WTC11 (cell line): ENCODE results near the gene ATG4C. TPM values are rescaled to one million over a fixed set of nuclear protein-coding genes. Genes with fewer than 3 reads are reported as not detected.
A peak's percentile ranks its signal among the peaks of the same experiment; 100 is the strongest.

Experiments used
- ATAC-seq: fragments of 200-7000 bp; cut with Tn5 transposase; 2 replicates; pipeline ENCODE4 v1.10.0; 2021; ENCODE audit warnings: mild to moderate bottlenecking, moderate library complexity
- CTCF ChIA-PET: fragments of 300-600 bp; sonication (Branson Sonifier 250); formaldehyde crosslinking; loops from one replicate; lab custom pipeline; 2021; ENCODE audit warnings: antibody characterized with exemption; lab: Charles Lee
- POLR2A ChIA-PET: fragments of 350-600 bp; sonication (Branson Sonifier 250); formaldehyde crosslinking; loops from one replicate; lab custom pipeline; 2021; ENCODE audit warnings: antibody characterized with exemption; lab: Charles Lee
- DNase-seq: peaks from one replicate; pipeline ENCODE4 v3.0.0; 2021; ENCODE audit warnings: low spot score
- H3K27ac Mint-ChIP-seq: 2 replicates; pipeline ENCODE4 v1.8.0; 2021; ENCODE audit warnings: mixed read lengths
- H3K27me3 Mint-ChIP-seq: 2 replicates; pipeline ENCODE4 v1.8.0; 2021; ENCODE audit warnings: low read depth, mild to moderate bottlenecking, moderate library complexity, mixed read lengths
- H3K36me3 Mint-ChIP-seq: 2 replicates; pipeline ENCODE4 v1.8.0; 2021; ENCODE audit warnings: mixed read lengths
- H3K4me1 Mint-ChIP-seq: 2 replicates; pipeline ENCODE4 v1.8.0; 2022; ENCODE audit warnings: mixed read lengths
- H3K4me3 Mint-ChIP-seq: 2 replicates; pipeline ENCODE4 v1.8.0; 2021; ENCODE audit warnings: mild to moderate bottlenecking, moderate library complexity, mixed read lengths
- H3K9me3 Mint-ChIP-seq: 2 replicates; pipeline ENCODE4 v1.8.0; 2021; ENCODE audit warnings: mixed read lengths
- AFF4 ChIP-seq: sonication (generic); formaldehyde crosslinking; IDR thresholded peaks from 2 replicates; pipeline ENCODE4 v1.8.1; 2023; ENCODE audit warnings: mild to moderate bottlenecking, missing genetic modification reagents, borderline replicate concordance
- E2F1 ChIP-seq: sonication (generic); formaldehyde crosslinking; IDR thresholded peaks from 2 replicates; pipeline ENCODE4 v1.8.0; 2022; ENCODE audit warnings: mild to moderate bottlenecking, missing genetic modification reagents
- EMX1 ChIP-seq: fragments of 250-450 bp; sonication (Bioruptor Pico); IDR thresholded peaks from 2 replicates; pipeline ENCODE4 v1.8.0; 2021; ENCODE audit warnings: mild to moderate bottlenecking
- ESRRA ChIP-seq: sonication (generic); formaldehyde crosslinking; IDR thresholded peaks from 2 replicates; pipeline ENCODE4 v1.8.1; 2022; ENCODE audit warnings: mild to moderate bottlenecking, missing genetic modification reagents, borderline replicate concordance
- ETV6 ChIP-seq: sonication (generic); formaldehyde crosslinking; IDR thresholded peaks from 2 replicates; pipeline ENCODE4 v1.8.1; 2022; ENCODE audit warnings: mild to moderate bottlenecking, missing genetic modification reagents
- FOXK1 ChIP-seq: sonication (generic); formaldehyde crosslinking; IDR thresholded peaks from 2 replicates; pipeline ENCODE4 v1.8.0; 2022; ENCODE audit warnings: mild to moderate bottlenecking, moderate library complexity, missing genetic modification reagents
- FOXP1 ChIP-seq: sonication (generic); formaldehyde crosslinking; IDR thresholded peaks from 2 replicates; pipeline ENCODE4 v1.8.0; 2022; ENCODE audit warnings: missing genetic modification reagents, mild to moderate bottlenecking, moderate library complexity, borderline replicate concordance
- GRHL2 ChIP-seq: fragments of 250-450 bp; sonication (Bioruptor Pico); IDR thresholded peaks from 2 replicates; pipeline ENCODE4 v1.8.0; 2022; ENCODE audit warnings: mild to moderate bottlenecking, moderate library complexity; ENCODE audit not compliant: insufficient replicate concordance, severe bottlenecking
- HMGXB4 ChIP-seq: sonication (generic); formaldehyde crosslinking; IDR thresholded peaks from 2 replicates; pipeline ENCODE4 v1.8.1; 2023; ENCODE audit warnings: mild to moderate bottlenecking, moderate library complexity, missing genetic modification reagents
- IRF1 ChIP-seq: sonication (generic); formaldehyde crosslinking; IDR thresholded peaks from 2 replicates; pipeline ENCODE4 v1.8.0; 2023; ENCODE audit warnings: missing genetic modification reagents
- JAZF1 ChIP-seq: fragments of 250-450 bp; sonication (Bioruptor Pico); IDR thresholded peaks from 2 replicates; pipeline ENCODE4 v1.9.0; 2021; ENCODE audit warnings: moderate library complexity, mild to moderate bottlenecking, inconsistent platforms
- MAX ChIP-seq: sonication (generic); formaldehyde crosslinking; IDR thresholded peaks from 2 replicates; pipeline ENCODE4 v1.8.0; 2022; ENCODE audit warnings: mild to moderate bottlenecking, missing genetic modification reagents
- MXD4 ChIP-seq: fragments of 250-450 bp; sonication (Bioruptor Pico); IDR thresholded peaks from 2 replicates; pipeline ENCODE4 v1.8.0; 2021; ENCODE audit warnings: mild to moderate bottlenecking, moderate library complexity, borderline replicate concordance
- NFE2L1 ChIP-seq: sonication (generic); formaldehyde crosslinking; IDR thresholded peaks from 2 replicates; pipeline ENCODE4 v1.8.1; 2023; ENCODE audit warnings: missing genetic modification reagents
- NR1H2 ChIP-seq: sonication (generic); formaldehyde crosslinking; IDR thresholded peaks from 2 replicates; pipeline ENCODE4 v1.9.0; 2021; ENCODE audit warnings: mild to moderate bottlenecking, moderate library complexity, missing genetic modification reagents
- NR2C2 ChIP-seq: sonication (generic); formaldehyde crosslinking; IDR thresholded peaks from 2 replicates; pipeline ENCODE4 v1.8.0; 2022; ENCODE audit warnings: mild to moderate bottlenecking, missing genetic modification reagents
- OVOL2 ChIP-seq: fragments of 250-450 bp; sonication (Bioruptor Pico); IDR thresholded peaks from 2 replicates; pipeline ENCODE4 v1.9.0; 2021; ENCODE audit warnings: mild to moderate bottlenecking, borderline replicate concordance
- PREB ChIP-seq: sonication (generic); formaldehyde crosslinking; IDR thresholded peaks from 2 replicates; pipeline ENCODE4 v1.8.1; 2022; ENCODE audit warnings: mild to moderate bottlenecking, missing genetic modification reagents, moderate library complexity, borderline replicate concordance
- SMAD4 ChIP-seq: sonication (generic); formaldehyde crosslinking; IDR thresholded peaks from 2 replicates; pipeline ENCODE4 v1.8.0; 2022; ENCODE audit warnings: mild to moderate bottlenecking, missing genetic modification reagents
- SP1 ChIP-seq: sonication (generic); formaldehyde crosslinking; conservative IDR thresholded peaks from 2 replicates; pipeline ENCODE4 v1.8.1; 2022; ENCODE audit warnings: missing genetic modification reagents
- USF1 ChIP-seq: sonication (generic); formaldehyde crosslinking; IDR thresholded peaks from 2 replicates; pipeline ENCODE4 v1.8.0; 2022; ENCODE audit warnings: mild to moderate bottlenecking, missing genetic modification reagents
- ZNF396 ChIP-seq: fragments of 250-450 bp; sonication (Bioruptor Pico); IDR thresholded peaks from 2 replicates; pipeline ENCODE4 v1.8.0; 2021; ENCODE audit warnings: mild to moderate bottlenecking, moderate library complexity, borderline replicate concordance
- ZNF416 ChIP-seq: fragments of 250-450 bp; sonication (Bioruptor Pico); IDR thresholded peaks from 2 replicates; pipeline ENCODE4 v1.9.0; 2021; ENCODE audit warnings: mild to moderate bottlenecking, inconsistent platforms
- ZNF512 ChIP-seq: sonication (generic); formaldehyde crosslinking; IDR thresholded peaks from 2 replicates; pipeline ENCODE4 v1.8.1; 2022; ENCODE audit warnings: missing genetic modification reagents, borderline replicate concordance
- total RNA-seq: library from RNA; stranded (reverse); gene quantifications from 3 replicates; pipeline ENCODE4 v1.2.3, GENCODE V29; 2021

ATG4C gene
- total RNA-seq, 1 experiment from 2014 or later, result 16.6 TPM

- no peak for TF ChIP-seq ESRRA (CRISPR knock-in tag)
Measured at GRCh38 chr1:62904856-62905225, 120.9 kb downstream of the ATG4C start (continued).

GRCh38 chr1:62905309-62905708 lies 121.4 kb downstream of the ATG4C start:
- POLR2A ChIA-PET, result no interaction called here
- H3K9me3 Mint-ChIP-seq, result no peaks in the 10 kb centered on the region
- TF ChIP-seq NR2C2 (CRISPR knock-in tag) (no peak), HMGXB4 (no peak), ESRRA (CRISPR knock-in tag) (no peak), SP1 (CRISPR knock-in tag) (no peak), EMX1 (no peak), ZNF396 (CRISPR knock-in tag) (no peak), AFF4 (CRISPR knock-in tag) (no peak), NFE2L1 (CRISPR knock-in tag) (no peak), MAX (CRISPR knock-in tag) (no peak), MXD4 (CRISPR knock-in tag) (no peak), FOXP1 (CRISPR knock-in tag) (no peak), E2F1 (CRISPR knock-in tag) (no peak), ETV6 (CRISPR knock-in tag) (no peak), NR1H2 (no peak), IRF1 (CRISPR knock-in tag) (no peak), OVOL2 (CRISPR knock-in tag) (no peak)

GRCh38 chr1:62905872-62906271 lies 121.9 kb downstream of the ATG4C start:
- Mint-ChIP-seq H3K4me3 (no peak overlapping the region), H3K27me3 (no peaks in the 10 kb centered on the region), H3K9me3 (no peaks in the 10 kb centered on the region), H3K36me3 (no peaks in the 10 kb centered on the region), H3K4me1 (peaks cover 17% of the 10 kb centered on the region), H3K27ac (no peak overlapping the region; the same call in 1 of the 2 replicates)
- DNase-seq (no peak), ATAC-seq (peak; percentile 53)
- CTCF ChIA-PET, result interaction anchor here (0.7 to 2.9 kb wide), 49 partner anchors 10 to 581 kb away, joined by 3 to 50 read pairs (median 4); no protein-coding TSS in a partner anchor
- POLR2A ChIA-PET, result no interaction called here
- TF ChIP-seq GRHL2 (no peak), ZNF416 (CRISPR knock-in tag) (no peak), PREB (CRISPR knock-in tag) (no peak), JAZF1 (CRISPR knock-in tag) (no peak), SMAD4 (CRISPR knock-in tag) (no peak), ZNF512 (no peak), USF1 (CRISPR knock-in tag) (no peak), FOXK1 (CRISPR knock-in tag) (no peak)

More at GRCh38 chr1:62905309-62905708, 121.4 kb downstream of the ATG4C start:
- Mint-ChIP-seq H3K4me1 (peaks cover 17% of the 10 kb centered on the region), H3K27ac (no peak overlapping the region), H3K4me3 (no peak overlapping the region), H3K27me3 (no peaks in the 10 kb centered on the region), H3K36me3 (no peaks in the 10 kb centered on the region)
- DNase-seq, result no peak
- no peak for ATAC-seq
- CTCF ChIA-PET, result interaction anchor here (1.2 to 2.9 kb wide), 29 partner anchors 9 to 541 kb away, joined by 3 to 50 read pairs (median 7); no protein-coding TSS in a partner anchor
